CD14-positive monocyte (primary cell): ENCODE results near the gene GXYLT1. TPM values are rescaled to one million over a fixed set of nuclear protein-coding genes. Genes with fewer than 3 reads are reported as not detected.

Source experiments
- DNase-seq, 3 donors: peaks; one replicate each; pipeline ENCODE4 v3.0.0-alpha.2; 2011 to 2022
- H2AFZ ChIP-seq: 2 replicates; pipeline ENCODE4 v1.6.0; 2012; ENCODE audit warnings: mild to moderate bottlenecking, low read depth, low read length, inconsistent platforms; ENCODE audit not compliant: insufficient read depth, poor library complexity, severe bottlenecking
- H3K27ac ChIP-seq, 2 donors: 1 replicate in 1 of 2; 2 replicates in 1 of 2; pipeline ENCODE4 v1.5.1; 2012 to 2013; ENCODE audit warnings: low read length in 2 of 2, control low read depth in 1 of 2, inconsistent platforms in 1 of 2, low read depth in 1 of 2, mild to moderate bottlenecking in 1 of 2
- H3K27me3 ChIP-seq, 2 donors: one replicate each; pipeline versions ENCODE4 v1.6.0 to v1.6.1; 2011 to 2013; ENCODE audit warnings: low read length in 2 of 2; ENCODE audit not compliant: control insufficient read depth in 2 of 2, insufficient read depth in 2 of 2
- H3K36me3 ChIP-seq, 2 donors: replicated peaks in 1 of 2; 1 replicate in 1 of 2; 2 replicates in 1 of 2; pipeline versions ENCODE4 v1.5.1 to v1.6.1; 2012 to 2013; ENCODE audit warnings: low read length in 2 of 2, control low read depth in 1 of 2, inconsistent platforms in 1 of 2, mild to moderate bottlenecking in 1 of 2; ENCODE audit not compliant: insufficient read depth in 2 of 2, control insufficient read depth in 1 of 2
- H3K4me1 ChIP-seq, 2 donors: 1 replicate in 1 of 2; 2 replicates in 1 of 2; pipeline versions ENCODE4 v1.5.1 to v1.6.1; 2012 to 2013; ENCODE audit warnings: low read length in 2 of 2, control low read depth in 1 of 2, inconsistent platforms in 1 of 2, mild to moderate bottlenecking in 1 of 2, moderate library complexity in 1 of 2; ENCODE audit not compliant: insufficient read depth in 2 of 2, control insufficient read depth in 1 of 2
- H3K4me2 ChIP-seq: replicated peaks from 2 replicates; pipeline ENCODE3; 2012; ENCODE audit warnings: low read length, moderate library complexity, mild to moderate bottlenecking; ENCODE audit not compliant: poor library complexity, severe bottlenecking; ENCODE audit errors: extremely low read depth
- H3K4me3 ChIP-seq, 3 experiments: fragments of 200-600 bp in 1 of 3; sonication (generic) in 1 of 3; replicated peaks in 1 of 3; 1 replicate in 2 of 3; 2 replicates in 1 of 3; pipeline ENCODE4 v1.5.1; 2011 to 2013; ENCODE audit warnings: low read length in 3 of 3, mild to moderate bottlenecking in 3 of 3, control low read depth in 2 of 3, low read depth in 2 of 3, inconsistent platforms in 1 of 3, moderate library complexity in 1 of 3
- H3K79me2 ChIP-seq: 2 replicates; pipeline ENCODE4 v1.6.0; 2012; ENCODE audit warnings: mild to moderate bottlenecking, control low read depth, inconsistent platforms, low read length, moderate library complexity; ENCODE audit not compliant: insufficient read depth
- H3K9ac ChIP-seq: 2 replicates; pipeline ENCODE4 v1.6.0; 2017; ENCODE audit warnings: low read length, mild to moderate bottlenecking; ENCODE audit not compliant: insufficient read depth, poor library complexity, severe bottlenecking
- H3K9me3 ChIP-seq, 2 donors: replicated peaks in 1 of 2; 1 replicate in 1 of 2; 2 replicates in 1 of 2; pipeline versions ENCODE4 v1.5.1 to v1.6.1; 2012 to 2013; ENCODE audit warnings: low read length in 2 of 2, control low read depth in 1 of 2; ENCODE audit not compliant: control insufficient read depth in 1 of 2, insufficient read depth in 1 of 2
- H4K20me1 ChIP-seq: 2 replicates; pipeline ENCODE4 v1.6.0; 2012; ENCODE audit warnings: mild to moderate bottlenecking, low read length, control low read depth, moderate library complexity; ENCODE audit not compliant: insufficient read depth
- H3K27ac Mint-ChIP-seq, 7 donors: one replicate each; pipeline ENCODE4 v1.8.0; 2020; ENCODE audit warnings: mild to moderate bottlenecking in 7 of 7, mixed read lengths in 7 of 7, moderate library complexity in 6 of 7, inconsistent platforms in 2 of 7
- H3K27me3 Mint-ChIP-seq, 3 donors: one replicate each; pipeline ENCODE4 v1.8.0; 2021 to 2022; ENCODE audit warnings: low read depth in 3 of 3, mild to moderate bottlenecking in 3 of 3, mixed read lengths in 3 of 3, moderate library complexity in 3 of 3, inconsistent platforms in 1 of 3
- H3K36me3 Mint-ChIP-seq, 2 donors: one replicate each; pipeline ENCODE4 v1.8.0; 2020; ENCODE audit warnings: mixed read lengths in 2 of 2, inconsistent platforms in 1 of 2, mild to moderate bottlenecking in 1 of 2
- H3K4me1 Mint-ChIP-seq: one replicate; pipeline ENCODE4 v1.8.0; 2020; ENCODE audit warnings: mild to moderate bottlenecking, mixed read lengths
- H3K4me3 Mint-ChIP-seq, 2 donors: one replicate each; pipeline ENCODE4 v1.8.0; 2020; ENCODE audit warnings: mild to moderate bottlenecking in 2 of 2, mixed read lengths in 2 of 2, moderate library complexity in 1 of 2
- H3K9me3 Mint-ChIP-seq, 7 donors: one replicate each; pipeline ENCODE4 v1.8.0; 2020 to 2022; ENCODE audit warnings: mixed read lengths in 7 of 7, mild to moderate bottlenecking in 6 of 7, moderate library complexity in 6 of 7, inconsistent platforms in 2 of 7
- CTCF ChIP-seq: fragments of 200-600 bp; IDR thresholded peaks from one replicate; pipeline ENCODE4 v1.8.0; 2022; ENCODE audit warnings: antibody characterized with exemption, mild to moderate bottlenecking
- WGBS: methylation state at CpG from one replicate; pipeline ENCODE4 v1.1.5; 2013; ENCODE audit warnings: missing lambda C conversion rate; ENCODE audit not compliant: insufficient coverage; 5-methylcytosine and 5-hydroxymethylcytosine counted together
- intact Hi-C, 2 donors: fragments of 100-400 bp; cut with micrococcal nuclease; formaldehyde crosslinking; loops; one replicate each; pipeline versions ENCODE4 v1.15.0 to v1.15.1; 2023
- polyA plus RNA-seq, 3 donors: library from polyadenylated mRNA; depleted of rRNA in 1 of 3; unstranded in 2 of 3; stranded (reverse) in 1 of 3; fragments of 300-500 nt in 2 of 3; fragments of >200 nt in 1 of 3; fragmentation: Illumina TruSeq in 2 of 3; gene quantifications; 1 replicate in 2 of 3; 2 replicates in 1 of 3; pipeline ENCODE4 v1.2.3, GENCODE V29; 2012 to 2021

GXYLT1 gene
- polyA plus RNA-seq, 3 donors: 2.5 to 7.1 (median 4.9) TPM

- H3K36me3 Mint-ChIP-seq: peaks cover 22 to 28% of the 10 kb centered on the region in 2 donors
- H3K27me3 Mint-ChIP-seq: no peaks in the 10 kb centered on the region
- peak overlapping the region in 1 of 2 donors; percentile 15 for H3K27ac ChIP-seq
- DNase-seq: no peak
- no peaks in the 10 kb centered on the region for H3K79me2 ChIP-seq
- H3K4me1 ChIP-seq: no peaks in the 10 kb centered on the region
- WGBS: no CpG with 5 or more reads among the region's 1 CpG
- TF ChIP-seq CTCF: no peak
- no peak overlapping the region for H3K9ac ChIP-seq
- H3K4me3 ChIP-seq: no peak overlapping the region
- H2AFZ ChIP-seq: no peak overlapping the region
- H3K36me3 ChIP-seq: peaks cover 12 to 41% of the 10 kb centered on the region in 2 donors
- H4K20me1 ChIP-seq: no peaks in the 10 kb centered on the region
- H3K27me3 ChIP-seq: no peaks in the 10 kb centered on the region
- no peak overlapping the region for H3K4me3 Mint-ChIP-seq
- intact Hi-C loops: no loop called here
- no peaks in the 10 kb centered on the region for H3K9me3 Mint-ChIP-seq
- no peaks in the 10 kb centered on the region for H3K9me3 ChIP-seq
- H3K4me2 ChIP-seq: no peak overlapping the region
- no peaks in the 10 kb centered on the region for H3K4me1 Mint-ChIP-seq
- H3K27ac Mint-ChIP-seq: no peak overlapping the region
Measured at GRCh38 chr12:42104784-42105183, 39.9 kb downstream of the GXYLT1 start.

GRCh38 chr12:42104087-42104486 is 40.6 kb downstream of the GXYLT1 start:
- Histone ChIP-seq H3K9me3 (no peaks in the 10 kb centered on the region), H3K4me2 (no peak overlapping the region), H2AFZ (no peak overlapping the region), H3K4me1 (no peaks in the 10 kb centered on the region), H4K20me1 (no peaks in the 10 kb centered on the region), H3K27me3 (no peaks in the 10 kb centered on the region), H3K9ac (no peak overlapping the region), H3K36me3 (peaks cover 9 to 34% of the 10 kb centered on the region in 2 donors), H3K4me3 (no peak overlapping the region), H3K79me2 (no peaks in the 10 kb centered on the region), H3K27ac (no peak overlapping the region)
- Mint-ChIP-seq H3K27ac (no peak overlapping the region), H3K27me3 (no peaks in the 10 kb centered on the region), H3K4me1 (no peaks in the 10 kb centered on the region), H3K4me3 (no peak overlapping the region), H3K36me3 (peaks cover 17 to 22% of the 10 kb centered on the region in 2 donors), H3K9me3 (no peaks in the 10 kb centered on the region)
- TF ChIP-seq CTCF: peak; percentile 18
- no peak for DNase-seq
- intact Hi-C loops: no loop called here
